ENCODE measurements around the gene MIPEP.

The MIPEP gene

DNA sequence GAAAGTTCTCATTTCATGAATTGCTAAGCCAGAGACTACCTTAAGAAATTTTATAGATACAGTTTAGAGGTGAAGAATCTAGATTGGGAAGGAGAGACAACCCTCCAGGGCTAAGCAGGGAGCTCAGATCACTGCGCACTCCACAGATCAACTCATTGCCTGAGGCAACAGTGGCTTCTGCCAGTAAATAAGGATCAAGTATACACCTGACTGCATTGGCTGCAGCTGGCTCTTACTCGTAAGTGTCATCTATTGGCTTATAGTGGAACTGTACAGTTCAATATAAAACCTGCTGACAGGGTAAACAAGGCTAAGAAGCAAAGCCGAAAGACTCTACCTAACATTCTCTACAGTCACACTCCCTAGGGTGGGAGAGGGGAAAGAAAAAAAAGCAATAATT, 26.1 kb upstream of the MIPEP start:
- no peak for TF ChIP-seq EP300 (IDR thresholded peaks at IDR 0.05; ENCODE audit: borderline replicate concordance)
- TF ChIP-seq RAD21 (IDR thresholded peaks at IDR 0.05; ENCODE audit: low read depth), result no peak
- TF ChIP-seq TCF12 (IDR thresholded peaks at IDR 0.05; ENCODE audit: low read depth), result no peak
- TF ChIP-seq TEAD4 (IDR thresholded peaks at IDR 0.05), result no peak
- no peak for TF ChIP-seq NFIC (IDR thresholded peaks at IDR 0.05)
- no peak for TF ChIP-seq CREB1 (IDR thresholded peaks at IDR 0.05; ENCODE audit: low read depth)
- TF ChIP-seq, protein P1, sequence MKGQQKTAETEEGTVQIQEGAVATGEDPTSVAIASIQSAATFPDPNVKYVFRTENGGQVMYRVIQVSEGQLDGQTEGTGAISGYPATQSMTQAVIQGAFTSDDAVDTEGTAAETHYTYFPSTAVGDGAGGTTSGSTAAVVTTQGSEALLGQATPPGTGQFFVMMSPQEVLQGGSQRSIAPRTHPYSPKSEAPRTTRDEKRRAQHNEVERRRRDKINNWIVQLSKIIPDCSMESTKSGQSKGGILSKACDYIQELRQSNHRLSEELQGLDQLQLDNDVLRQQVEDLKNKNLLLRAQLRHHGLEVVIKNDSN (IDR thresholded peaks at IDR 0.05), result no peak
- TF ChIP-seq ZBTB7A (IDR thresholded peaks at IDR 0.05; ENCODE audit: low read depth), result no peak

GRCh38 chr13:23912469-23912868, 23.3 kb upstream of the MIPEP start:
- TF ChIP-seq TCF12 (IDR thresholded peaks at IDR 0.05; ENCODE audit: low read depth) (no peak), FOXM1 (IDR thresholded peaks at IDR 0.05; ENCODE audit: borderline replicate concordance, low read depth) (no peak), REST (IDR thresholded peaks at IDR 0.05; ENCODE audit: low read depth) (no peak), TAF1 (IDR thresholded peaks at IDR 0.05; ENCODE audit: low read depth) (no peak), RAD21 (IDR thresholded peaks at IDR 0.05; ENCODE audit: low read depth) (no peak)
- TF ChIP-seq, protein P2, sequence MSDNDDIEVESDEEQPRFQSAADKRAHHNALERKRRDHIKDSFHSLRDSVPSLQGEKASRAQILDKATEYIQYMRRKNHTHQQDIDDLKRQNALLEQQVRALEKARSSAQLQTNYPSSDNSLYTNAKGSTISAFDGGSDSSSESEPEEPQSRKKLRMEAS (IDR thresholded peaks at IDR 0.05), result no peak

DNA sequence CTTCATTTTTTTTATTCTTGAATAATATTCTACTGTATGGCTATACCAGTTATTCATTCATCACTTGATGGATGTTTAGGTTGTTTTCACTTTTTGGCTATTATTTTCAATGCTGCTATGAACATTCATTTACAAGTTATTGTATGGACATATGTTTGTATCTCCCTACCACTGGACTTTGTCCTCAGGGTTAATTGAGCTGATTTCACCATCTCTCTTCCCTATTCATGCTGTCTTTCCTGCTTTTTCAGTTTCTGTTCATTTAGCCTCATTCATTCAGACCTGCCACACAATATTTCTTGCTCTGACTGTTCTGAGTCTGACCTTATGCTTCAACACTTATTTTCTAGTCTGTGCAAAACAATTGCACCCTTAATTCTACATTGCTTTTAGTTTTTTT, 20.4 kb upstream of the MIPEP start:
- no peak for TF ChIP-seq NFIC (IDR thresholded peaks at IDR 0.05)
- TF ChIP-seq EP300 (IDR thresholded peaks at IDR 0.05; ENCODE audit: borderline replicate concordance), result no peak
- TF ChIP-seq TCF12 (IDR thresholded peaks at IDR 0.05; ENCODE audit: low read depth), result no peak
- no peak for TF ChIP-seq YY1 (IDR thresholded peaks at IDR 0.05; ENCODE audit: low read depth)
- no peak for TF ChIP-seq ZBTB7A (IDR thresholded peaks at IDR 0.05; ENCODE audit: low read depth)
- no peak for TF ChIP-seq CREB1 (IDR thresholded peaks at IDR 0.05; ENCODE audit: low read depth)
- TF ChIP-seq CEBPB (IDR thresholded peaks at IDR 0.05), result no peak
- TF ChIP-seq, protein P2 (IDR thresholded peaks at IDR 0.05), result no peak
- no peak for TF ChIP-seq TEAD4 (IDR thresholded peaks at IDR 0.05)
- TF ChIP-seq, protein P1 (IDR thresholded peaks at IDR 0.05), result no peak
- TF ChIP-seq FOXM1 (IDR thresholded peaks at IDR 0.05; ENCODE audit: borderline replicate concordance, low read depth), result no peak
- TF ChIP-seq REST (IDR thresholded peaks at IDR 0.05; ENCODE audit: low read depth), result no peak
- no peak for TF ChIP-seq EGR1 (IDR thresholded peaks at IDR 0.05)
- no peak for TF ChIP-seq RAD21 (IDR thresholded peaks at IDR 0.05; ENCODE audit: low read depth)
- no peak for TF ChIP-seq TAF1 (IDR thresholded peaks at IDR 0.05; ENCODE audit: low read depth)

- TF ChIP-seq CREB1 (IDR thresholded peaks at IDR 0.05; ENCODE audit: low read depth) (no peak), TAF1 (IDR thresholded peaks at IDR 0.05; ENCODE audit: low read depth) (no peak), REST (IDR thresholded peaks at IDR 0.05; ENCODE audit: low read depth) (no peak), RAD21 (IDR thresholded peaks at IDR 0.05; ENCODE audit: low read depth) (no peak), TCF12 (IDR thresholded peaks at IDR 0.05; ENCODE audit: low read depth) (no peak), ZBTB7A (IDR thresholded peaks at IDR 0.05; ENCODE audit: low read depth) (no peak), CEBPB (IDR thresholded peaks at IDR 0.05) (no peak), EGR1 (IDR thresholded peaks at IDR 0.05) (no peak), NFIC (IDR thresholded peaks at IDR 0.05) (no peak), TEAD4 (IDR thresholded peaks at IDR 0.05) (no peak), YY1 (IDR thresholded peaks at IDR 0.05; ENCODE audit: low read depth) (no peak)
- TF ChIP-seq, protein P1 (IDR thresholded peaks at IDR 0.05), result no peak
- TF ChIP-seq, protein P2 (IDR thresholded peaks at IDR 0.05), result no peak
These were observed 16.6 kb upstream of the MIPEP start for GRCh38 chr13:23905766-23906165.
